ENCODE data around the gene PRKAA1. TPM values are rescaled to one million over a fixed set of nuclear protein-coding genes. Genes with fewer than 3 reads are reported as not detected.

The PRKAA1 gene
- total RNA-seq, 1 experiment from 2014 or later: 28.8 TPM

DNA sequence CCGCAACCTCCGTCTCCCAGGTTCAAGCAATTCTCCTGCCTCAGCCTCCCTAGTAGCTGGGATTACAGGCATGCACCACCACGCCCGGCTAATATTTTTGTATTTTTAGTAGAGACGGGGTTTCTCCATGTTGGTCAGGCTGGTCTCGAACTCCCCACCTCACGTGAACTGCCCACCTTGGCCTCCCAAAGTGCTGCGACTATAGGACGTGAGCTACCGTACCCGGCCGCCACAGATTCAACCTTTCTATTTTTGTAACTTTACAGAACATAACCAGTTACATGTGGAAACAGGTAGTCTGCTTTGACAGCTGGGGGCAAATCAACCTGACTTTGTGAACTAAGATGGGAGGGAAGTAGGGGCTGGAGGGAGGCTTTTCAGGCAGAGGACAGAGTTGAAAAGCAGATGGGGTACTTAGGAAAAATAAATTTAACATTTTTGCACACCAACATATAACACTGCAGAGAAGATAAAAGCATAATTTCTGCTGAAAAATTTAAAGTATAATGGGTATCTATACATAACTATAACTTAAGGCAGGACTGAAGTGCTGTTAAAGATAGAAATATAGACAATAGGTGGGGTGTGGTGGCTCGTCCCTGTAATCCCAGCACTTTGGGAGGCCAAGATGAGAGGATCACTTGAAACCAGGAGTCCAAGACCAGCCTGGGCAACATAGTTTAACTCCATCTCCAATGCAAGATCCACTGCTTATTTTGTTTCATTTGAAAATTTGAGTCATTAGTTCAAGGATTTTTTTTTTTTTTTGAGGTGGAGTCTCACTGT is 31.8 kb upstream of the PRKAA1 start:
- Histone ChIP-seq H3K14ac (ENCODE audit: insufficient read depth, low read length) (no peak overlapping the region), H3K27me3 (ENCODE audit: insufficient read depth, low read length) (no peaks in the 10 kb centered on the region), H3K9ac (ENCODE audit: extremely low read depth, insufficient read length, low read length) (no peak overlapping the region), H4K20me1 (ENCODE audit: control insufficient read depth, insufficient read depth, insufficient read length) (no peaks in the 10 kb centered on the region), H3K27ac (ENCODE audit: insufficient read length, low read depth, low read length) (no peak overlapping the region), H2BK15ac (ENCODE audit: low read depth, low read length) (no peak overlapping the region), H2BK12ac (ENCODE audit: insufficient read length, low read depth, low read length) (no peak overlapping the region), H3K79me1 (ENCODE audit: insufficient read depth, low read depth, low read length, poor library complexity, severe bottlenecking) (no peaks in the 10 kb centered on the region), H3K4me2 (ENCODE audit: insufficient read depth, insufficient read length, low read length) (no peak overlapping the region), H2BK20ac (ENCODE audit: low read depth, low read length, poor library complexity, severe bottlenecking) (no peak overlapping the region), H4K91ac (ENCODE audit: insufficient read length, low read depth, low read length) (no peak overlapping the region), H3K23ac (ENCODE audit: insufficient read length, low read depth, low read length) (no peak overlapping the region), H4K8ac (replicated peaks; ENCODE audit: insufficient read length, low read depth, low read length) (no peak overlapping the region), H3K18ac (ENCODE audit: insufficient read length, low read depth, low read length) (no peak overlapping the region), H2BK5ac (ENCODE audit: insufficient read length, low read length) (no peak overlapping the region), H2AFZ (ENCODE audit: low read length) (no peak overlapping the region), H3K79me2 (ENCODE audit: insufficient read depth, low read length) (peaks cover 13% of the 10 kb centered on the region; the same call in 1 of the 2 replicates), H2BK120ac (ENCODE audit: low read depth, low read length, poor library complexity, severe bottlenecking) (no peak overlapping the region), H3K23me2 (ENCODE audit: insufficient read length, low read depth, low read length, poor library complexity, severe bottlenecking) (peaks cover 12% of the 10 kb centered on the region), H3K4ac (ENCODE audit: low read depth, low read length) (no peak overlapping the region), H3K9me3 (ENCODE audit: control insufficient read depth, low read depth, low read length) (no peaks in the 10 kb centered on the region), H3K56ac (ENCODE audit: insufficient read length, low read depth, low read length) (no peak overlapping the region), H3K4me1 (ENCODE audit: insufficient read depth, low read length) (no peaks in the 10 kb centered on the region), H3T11ph (ENCODE audit: low read length) (no peak overlapping the region), H2AK5ac (ENCODE audit: insufficient read length, low read length) (no peak overlapping the region), H4K5ac (ENCODE audit: insufficient read length, low read depth, low read length) (no peak overlapping the region)
- TF ChIP-seq, protein P1, sequence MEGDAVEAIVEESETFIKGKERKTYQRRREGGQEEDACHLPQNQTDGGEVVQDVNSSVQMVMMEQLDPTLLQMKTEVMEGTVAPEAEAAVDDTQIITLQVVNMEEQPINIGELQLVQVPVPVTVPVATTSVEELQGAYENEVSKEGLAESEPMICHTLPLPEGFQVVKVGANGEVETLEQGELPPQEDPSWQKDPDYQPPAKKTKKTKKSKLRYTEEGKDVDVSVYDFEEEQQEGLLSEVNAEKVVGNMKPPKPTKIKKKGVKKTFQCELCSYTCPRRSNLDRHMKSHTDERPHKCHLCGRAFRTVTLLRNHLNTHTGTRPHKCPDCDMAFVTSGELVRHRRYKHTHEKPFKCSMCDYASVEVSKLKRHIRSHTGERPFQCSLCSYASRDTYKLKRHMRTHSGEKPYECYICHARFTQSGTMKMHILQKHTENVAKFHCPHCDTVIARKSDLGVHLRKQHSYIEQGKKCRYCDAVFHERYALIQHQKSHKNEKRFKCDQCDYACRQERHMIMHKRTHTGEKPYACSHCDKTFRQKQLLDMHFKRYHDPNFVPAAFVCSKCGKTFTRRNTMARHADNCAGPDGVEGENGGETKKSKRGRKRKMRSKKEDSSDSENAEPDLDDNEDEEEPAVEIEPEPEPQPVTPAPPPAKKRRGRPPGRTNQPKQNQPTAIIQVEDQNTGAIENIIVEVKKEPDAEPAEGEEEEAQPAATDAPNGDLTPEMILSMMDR (conservative IDR thresholded peaks at IDR 0.05): no peak
- Mint-ChIP-seq H3K36me3 (ENCODE audit: insufficient read depth in 1 of 3, low read depth in 3 of 3) (peaks cover 81 to 89% (median 87%) of the 10 kb centered on the region in 3 experiments), H3K27ac (peak overlapping the region; percentile 44 to 96 (median 61); a peak in 5 of 7 replicates), H3K4me3 (peak overlapping the region in 1 of 2 experiments; percentile 55; a peak in 2 of 5 replicates), H3K9me3 (peaks cover 3 to 6% of the 10 kb centered on the region in 2 experiments; a peak in 2 of 5 replicates), H3K27me3 (ENCODE audit: low read depth) (no peaks in the 10 kb centered on the region), H3K4me1 (peaks cover 31 to 60% of the 10 kb centered on the region in 2 experiments)
- DNase-seq: no peak
- no CpG with 5 or more reads among the region's 13 CpGs for WGBS (ENCODE audit: extremely low coverage, insufficient read length, low lambda C conversion rate)
